DMS153 treated with DMSO at 0.1 percent for 48 hours (cell line): ENCODE data around the gene SLC36A1.
"Not testable (repeated sequence)": the region's sequence is repeated elsewhere in the genome, so short reads cannot be mapped to it uniquely, and the experiment has no call there.

Experiments used
- DNase-seq: peaks from one replicate; lab custom pipeline; 2025; ENCODE audit not compliant: unreplicated experiment; lab: John Stamatoyannopoulos, UW

SLC36A1 gene

GRCh38 chr5:151483176-151483575, 35.8 kb downstream of the SLC36A1 start:
- no peak for DNase-seq

DNA sequence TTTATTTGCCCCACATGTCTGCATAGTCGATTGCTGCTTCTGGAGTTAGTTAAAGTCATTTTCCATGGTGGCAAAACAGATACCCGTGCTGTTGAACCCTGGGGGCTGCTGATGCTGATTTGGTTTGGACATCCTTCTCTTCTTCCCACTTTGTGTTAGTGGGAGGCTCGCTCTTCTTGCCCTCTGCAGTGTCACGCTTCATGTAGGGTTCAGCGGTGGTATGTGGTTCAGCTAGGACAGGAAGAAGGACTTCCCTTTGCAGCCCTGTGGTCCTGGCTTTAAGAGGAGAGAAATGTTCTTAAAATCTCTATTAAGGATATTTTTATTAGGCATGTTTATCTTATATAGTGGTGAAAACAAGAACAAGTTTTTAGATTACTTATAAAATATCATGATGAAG, 36.2 kb downstream of the SLC36A1 start:
- DNase-seq: no peak

GRCh38 chr5:151487544-151487943, 40.1 kb downstream of the SLC36A1 start:
- DNase-seq: no peak

DNA sequence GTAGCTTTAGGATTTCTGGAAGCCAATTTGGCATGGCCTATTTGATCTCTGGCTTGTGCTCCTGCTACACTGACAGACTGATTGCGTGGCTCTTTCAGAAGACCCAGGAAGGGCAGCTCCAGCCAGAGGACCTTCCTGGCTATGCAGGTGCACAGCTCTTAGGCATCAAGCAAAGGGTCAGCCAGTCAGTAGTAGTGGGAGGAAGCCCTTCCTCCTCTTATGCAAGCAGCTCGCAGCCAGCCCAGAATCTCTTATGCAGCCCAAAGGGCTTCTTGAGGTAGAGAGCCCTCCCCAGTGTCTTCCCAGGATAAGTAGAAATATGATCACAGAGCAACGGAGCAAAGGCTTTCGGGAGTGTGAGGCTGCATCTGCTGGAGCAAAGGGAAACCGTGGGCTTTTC, 43.2 kb downstream of the SLC36A1 start:
- DNase-seq: no peak

- no peak for DNase-seq
Measured at GRCh38 chr5:151491062-151491461, 43.7 kb downstream of the SLC36A1 start.

- DNase-seq: no peak
Measured at GRCh38 chr5:151492729-151493128, 45.3 kb downstream of the SLC36A1 start.

- DNase-seq: no peak
Measured at GRCh38 chr5:151493665-151494064, 46.3 kb downstream of the SLC36A1 start.

DNA sequence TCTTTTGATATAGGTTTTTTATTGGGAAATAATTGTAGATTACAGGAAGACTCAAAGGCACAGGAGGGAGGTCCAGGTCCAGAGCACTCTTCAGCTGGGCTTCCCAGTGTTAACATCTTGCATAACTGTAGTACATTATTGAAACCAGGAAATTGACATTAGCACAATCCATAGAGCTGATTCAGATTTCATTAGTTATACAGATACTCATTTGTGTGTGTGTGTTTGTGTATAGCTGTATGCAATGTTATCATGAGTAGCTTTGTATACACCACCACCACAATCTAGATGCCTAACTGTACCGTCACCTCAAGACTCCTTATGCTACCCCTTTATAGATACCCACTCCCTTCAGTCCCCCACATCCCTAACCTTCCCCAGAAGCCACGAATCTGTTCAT, 47.9 kb downstream of the SLC36A1 start:
- no peak for DNase-seq

DNA sequence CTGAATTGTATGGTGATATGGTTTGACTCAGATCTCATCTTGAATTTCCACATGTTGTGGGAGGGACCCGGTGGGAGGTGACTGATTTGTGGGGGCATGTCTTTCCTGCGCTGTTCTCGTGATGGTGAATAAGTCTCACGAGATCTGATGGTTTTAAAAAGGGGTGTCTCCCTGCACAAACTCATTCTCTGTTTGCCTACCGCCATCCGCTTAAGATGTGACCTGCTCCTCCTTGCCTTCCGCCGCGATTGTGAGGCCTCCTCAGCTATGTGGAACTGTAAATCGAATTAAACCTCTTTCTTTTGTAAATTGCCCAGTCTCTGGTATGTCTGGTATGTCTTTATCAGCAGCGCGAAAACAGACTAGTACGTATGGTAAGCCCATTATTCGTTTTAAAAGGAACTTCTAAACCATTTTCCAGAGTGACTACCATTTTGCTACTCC, 48.7 kb downstream of the SLC36A1 start:
- DNase-seq: no peak

- DNase-seq: no peak
Measured at GRCh38 chr5:151497391-151498002, 50.1 kb downstream of the SLC36A1 start.

DNA sequence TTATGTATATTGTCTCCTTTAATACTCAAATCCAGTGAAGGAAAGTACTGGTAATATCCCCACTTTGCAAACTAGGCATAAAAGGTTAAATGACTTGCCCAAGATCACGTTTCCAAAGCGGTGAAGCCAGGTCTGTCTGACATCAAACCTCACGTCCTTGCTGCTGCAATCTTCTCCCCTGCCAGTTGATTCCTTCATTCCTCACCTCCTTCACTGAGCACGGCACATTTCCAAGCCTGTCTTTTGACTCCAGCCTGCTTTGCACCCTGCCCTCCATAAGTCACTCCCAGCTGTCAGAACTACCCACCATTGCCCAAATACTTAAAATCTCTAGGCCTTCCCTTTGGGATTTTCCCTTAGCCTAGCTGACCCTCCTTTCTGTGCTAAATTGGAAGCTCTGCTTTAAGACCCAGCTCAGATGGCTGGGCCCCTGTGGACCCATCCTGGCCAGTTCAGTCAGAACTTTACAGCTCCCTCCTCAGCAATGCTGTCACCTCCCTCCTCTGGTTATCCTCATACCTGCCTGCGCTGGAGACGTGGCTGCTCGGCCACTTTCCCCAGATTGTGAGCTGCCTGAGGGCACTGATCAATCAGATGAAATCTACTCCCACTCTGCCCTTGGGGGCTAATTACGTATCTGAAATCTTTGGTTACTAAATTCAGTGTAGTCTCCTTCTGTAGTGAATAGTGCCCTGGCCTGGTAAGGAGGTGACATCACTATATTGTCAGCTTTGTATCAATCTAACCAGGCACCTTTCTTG, 51.2 kb downstream of the SLC36A1 start:
- DNase-seq: no peak

DNA sequence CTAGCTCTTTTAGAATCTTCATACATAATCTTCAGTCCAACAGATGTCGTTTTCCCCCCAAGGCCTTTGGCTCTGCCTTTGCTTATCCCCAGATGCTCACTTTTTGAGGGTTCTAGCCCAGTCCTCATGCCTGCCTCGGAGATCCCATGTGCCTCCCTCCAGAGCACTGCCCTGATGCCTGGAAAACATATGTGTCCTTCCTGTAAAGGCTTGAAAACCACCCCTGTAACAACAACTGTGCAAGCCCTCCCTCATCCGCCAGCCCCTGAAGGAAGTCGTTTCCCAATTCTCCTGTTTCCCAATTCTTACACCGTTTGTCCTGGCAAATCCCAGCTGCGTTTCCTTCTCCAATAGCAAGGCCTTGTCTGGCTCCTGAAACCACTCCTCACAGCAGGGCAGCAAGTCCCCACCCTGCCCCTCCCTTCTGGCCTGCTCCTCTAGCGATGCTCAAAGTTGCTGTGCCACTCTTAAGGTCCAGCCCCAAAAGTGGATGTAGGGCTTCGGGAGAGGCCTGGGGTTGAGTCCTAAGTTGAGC, 52.2 kb downstream of the SLC36A1 start:
- DNase-seq: no peak

DNA sequence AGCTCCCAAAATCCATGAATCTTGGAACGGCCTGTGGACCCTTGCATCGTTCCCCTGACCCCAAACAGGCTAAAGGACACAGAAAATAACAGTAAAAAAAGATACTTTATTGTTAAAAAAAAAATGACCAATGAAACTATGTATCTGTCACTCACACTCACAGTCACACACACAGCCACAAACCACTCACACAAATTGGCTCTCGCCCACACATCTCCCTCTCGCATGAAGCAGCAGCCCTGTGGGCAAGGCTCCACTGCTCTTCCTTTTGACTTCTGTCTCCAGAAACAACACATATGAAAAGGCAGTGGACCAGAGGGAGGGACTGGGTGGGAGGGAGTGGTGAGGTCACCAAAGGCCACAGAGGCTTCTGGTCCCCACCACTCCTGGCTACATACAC, 56.6 kb downstream of the SLC36A1 start:
- DNase-seq: no peak

DNA sequence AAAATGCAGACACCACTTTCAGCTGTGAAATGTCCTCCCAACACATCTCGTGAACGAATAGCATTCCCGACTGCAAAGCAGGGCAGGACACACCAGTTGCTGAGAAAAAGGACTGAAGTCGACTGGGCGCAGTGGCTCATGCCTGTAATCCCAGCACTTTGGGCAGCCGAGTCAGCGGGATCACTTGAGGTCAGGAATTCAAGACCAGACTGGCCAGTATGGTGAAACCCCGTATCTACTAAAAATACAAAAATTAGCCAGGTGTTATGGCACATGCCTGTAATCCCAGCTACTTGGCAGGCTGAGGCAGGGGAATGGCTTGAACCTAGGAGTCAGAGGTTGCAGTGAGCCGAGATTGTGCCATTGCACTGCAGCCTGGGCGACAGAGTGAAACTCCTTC, 60.9 kb downstream of the SLC36A1 start:
- DNase-seq: not testable (repeated sequence)

DNA sequence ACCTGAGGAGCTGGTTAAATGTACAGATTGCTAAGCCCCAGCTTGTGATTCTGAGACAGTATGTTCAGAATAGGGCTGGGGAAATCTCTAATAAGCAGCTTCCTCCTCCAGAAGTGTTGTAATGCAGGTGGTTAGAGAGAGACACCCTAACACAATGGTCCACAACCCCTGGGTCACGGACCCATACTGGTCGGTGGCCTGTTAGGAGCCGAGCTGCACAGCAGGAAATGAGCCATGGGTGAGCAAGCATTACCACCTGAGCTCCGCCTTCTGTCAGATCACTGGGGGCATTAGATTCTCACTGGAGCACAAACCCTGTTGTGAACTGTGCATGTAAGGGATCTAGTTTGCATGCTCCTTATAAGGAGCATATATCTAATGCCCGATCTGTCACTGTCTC, 61.8 kb downstream of the SLC36A1 start:
- no peak for DNase-seq

- DNase-seq: no peak
Measured at GRCh38 chr5:151509836-151510235, 62.4 kb downstream of the SLC36A1 start.

GRCh38 chr5:151517122-151517920, 69.9 kb downstream of the SLC36A1 start:
- no peak for DNase-seq

DNA sequence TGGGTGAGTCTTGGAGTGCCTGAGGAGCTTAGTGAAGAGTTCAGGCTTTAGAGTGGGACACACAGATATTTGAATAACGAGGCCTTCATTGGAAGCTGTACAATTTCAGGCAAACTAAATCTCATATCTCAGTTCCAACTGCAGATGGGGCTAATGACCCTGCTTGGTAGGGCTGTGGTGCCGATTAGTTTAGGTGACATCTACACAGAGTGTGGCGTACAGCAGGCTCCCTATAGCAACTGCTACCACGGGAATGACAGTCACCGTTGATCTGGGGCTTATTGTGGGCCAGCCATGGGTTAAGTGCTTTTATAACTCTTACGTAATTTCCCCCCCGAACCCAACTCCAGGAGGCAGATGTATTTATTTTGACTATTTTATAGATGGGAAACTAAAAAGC, 72.9 kb downstream of the SLC36A1 start:
- DNase-seq: no peak

DNA sequence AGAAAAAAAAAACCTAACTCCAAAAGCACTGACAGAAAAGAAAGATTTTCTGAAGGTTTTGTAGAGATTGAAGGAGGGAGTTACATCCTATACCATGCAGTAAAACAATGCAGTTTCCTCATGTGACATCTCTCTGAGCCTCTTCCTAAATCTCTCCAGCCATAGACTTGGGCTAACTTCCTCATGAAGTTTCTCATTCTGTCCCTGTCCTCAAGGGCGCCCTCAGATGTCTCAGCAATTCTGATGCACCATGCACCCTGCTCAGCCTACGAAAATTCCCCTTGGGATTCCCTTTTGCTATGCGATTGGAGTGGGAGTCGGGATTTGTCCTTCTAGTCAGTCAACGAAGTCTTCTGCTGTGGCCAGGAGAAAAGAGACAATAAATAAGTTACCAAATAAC, 74.8 kb downstream of the SLC36A1 start:
- DNase-seq: no peak

- peak; percentile 4 for DNase-seq
Measured at GRCh38 chr5:151523335-151523734, 75.9 kb downstream of the SLC36A1 start.

- no peak for DNase-seq
Measured at GRCh38 chr5:151528153-151528552, 80.8 kb downstream of the SLC36A1 start.

DNA sequence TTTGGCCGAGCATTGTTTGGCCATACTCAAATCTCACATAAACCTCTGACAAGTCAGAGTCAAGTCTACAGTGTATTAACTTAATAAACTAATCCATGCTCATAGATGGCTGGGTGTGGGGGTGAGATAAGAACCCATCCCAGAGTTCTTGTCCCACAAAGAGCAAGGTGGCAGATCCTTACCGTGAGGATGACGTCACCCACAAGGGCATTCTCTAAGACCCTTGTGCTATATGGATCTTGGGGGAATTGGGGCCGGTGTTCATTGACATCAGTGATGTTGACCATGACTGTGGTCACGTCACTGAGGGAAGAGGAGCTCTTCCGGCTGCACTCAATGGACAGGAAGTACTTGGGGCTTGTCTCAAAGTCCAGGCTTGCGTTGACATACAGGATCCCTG, 81.6 kb downstream of the SLC36A1 start:
- DNase-seq: no peak
